Pancreas (tissue), 10 donors: ENCODE results near the gene IQCN. TPM values are rescaled to one million over a fixed set of nuclear protein-coding genes. Genes with fewer than 3 reads are reported as not detected.

Experiments used
- ATAC-seq, 4 donors: fragments of 200-7000 bp; cut with Tn5 transposase; one replicate each; pipeline versions ENCODE4 v1.8.0 to v1.9.1; 2020; ENCODE audit warnings: mild to moderate bottlenecking in 4 of 4, moderate library complexity in 4 of 4
- DNase-seq, 6 donors: peaks; one replicate each; pipeline ENCODE4 v3.0.0-alpha.2; 2020
- FAIRE-seq: peaks from 2 replicates; lab custom pipeline; 2012; peaks lifted over from hg19 to GRCh38; lab: Jason Lieb, UNC
- H3K27ac ChIP-seq, 4 donors: fragments of 200-600 bp; sonication (generic); 1 replicate in 3 of 4; 2 replicates in 1 of 4; pipeline versions ENCODE4 v1.5.0 to v1.8.0; 2020
- H3K27me3 ChIP-seq, 4 donors: fragments of 200-600 bp; one replicate each; pipeline ENCODE4 v1.8.0; 2021
- H3K36me3 ChIP-seq, 3 donors: fragments of 200-600 bp; sonication (generic) in 1 of 3; one replicate each; pipeline versions ENCODE4 v1.5.0 to v1.8.0; 2020 to 2021
- H3K4me1 ChIP-seq, 3 donors: fragments of 200-600 bp; one replicate each; pipeline ENCODE4 v1.8.0; 2021
- H3K4me3 ChIP-seq, 4 donors: fragments of 200-600 bp; sonication (generic) in 2 of 4; one replicate each; pipeline versions ENCODE4 v1.5.0 to v1.8.0; 2020 to 2021
- H3K9me3 ChIP-seq, 4 donors: fragments of 200-600 bp; one replicate each; pipeline ENCODE4 v1.8.0; 2021
- WGBS, 2 donors: extraction: QIAGEN DNeasy Blood & Tissue Kit; methylation state at CpG; one replicate each; pipeline ENCODE4 v1.1.7; 2013; 5-methylcytosine and 5-hydroxymethylcytosine counted together
- intact Hi-C, 3 donors: fragments of 100-400 bp; cut with DNase I; formaldehyde crosslinking; loops; one replicate each; pipeline versions ENCODE4 v1.11.1 to v1.14.2; 2022
- polyA plus RNA-seq, 2 donors: library from polyadenylated mRNA; stranded (reverse); fragments of 200-250 nt; gene quantifications; one replicate each; pipeline ENCODE4 v1.2.3, GENCODE V29; 2013
- total RNA-seq, 6 donors: library from RNA; stranded (reverse); fragmentation: NEBNext Ultra II Directional in 4 of 6; extraction: Animal tissue kit (Norgen Biotek cat#: 25700) in 4 of 6; gene quantifications; one replicate each; pipeline versions ENCODE4 v1.2.1 to v1.2.4, GENCODE V29; 2021 to 2023
- TF ChIP-seq, protein P1 (sequence below), 4 donors: fragments of 200-600 bp; sonication (generic) in 3 of 4; IDR thresholded peaks; one replicate each; pipeline versions ENCODE4 v1.5.0 to v1.8.0; 2021; ENCODE audit warnings: antibody characterized with exemption in 4 of 4
- donor health status: healthy with polysubstance abuse.
- donor health status: DM: no; HTN: no; CAD: no; lungs with moderate emphysema.
- donor health status: DM: no; HTN: no; CAD: no.
- donor health status: control.
- donor health status: control.
- donor health status: Bipolar disorder and iron deficiency.
- donor health status: DM: yes; HTN: yes; CAD: no.
- donor health status: DM: no; HTN: no; CAD: no.
- donor health status: DM: no; HTN: no; CAD: no.
- donor health status: DM: yes; HTN: yes; CAD: no.

IQCN gene
- total and polyA plus RNA-seq, 8 donors: 1.0 to 25.3 (median 3.2) TPM

DNA sequence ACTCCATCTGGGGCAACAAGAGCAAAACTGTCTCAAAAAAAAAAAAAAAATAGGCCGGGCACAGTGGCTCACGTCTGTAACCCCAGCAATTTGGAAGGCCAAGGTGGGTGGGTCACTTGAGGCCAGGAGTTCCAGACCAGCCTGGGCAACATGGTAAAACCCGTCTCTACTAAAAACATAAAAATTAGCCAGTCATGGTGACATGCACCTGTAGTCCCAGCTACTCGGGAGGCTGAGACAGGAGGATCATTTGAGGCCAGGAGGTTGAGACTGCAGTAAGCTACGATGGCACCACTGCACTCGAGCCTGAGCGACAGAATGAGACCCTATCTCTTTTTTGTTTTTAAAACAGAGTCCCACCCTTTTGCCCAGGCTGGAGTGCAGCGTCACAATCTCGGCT lies 3.9 kb downstream of the IQCN start:
- Histone ChIP-seq H3K9me3 (no peaks in the 10 kb centered on the region), H3K4me1 (peaks cover 7 to 10% (median 8%) of the 10 kb centered on the region in 3 donors), H3K36me3 (peaks cover 0 to 22% (median 0%) of the 10 kb centered on the region in 3 donors), H3K27ac (no peak overlapping the region), H3K27me3 (no peaks in the 10 kb centered on the region), H3K4me3 (no peak overlapping the region)
- intact Hi-C loops: no loop called here
- DNase-seq (no peak), ATAC-seq (no peak), FAIRE-seq (no peak)
- TF ChIP-seq, protein P1, sequence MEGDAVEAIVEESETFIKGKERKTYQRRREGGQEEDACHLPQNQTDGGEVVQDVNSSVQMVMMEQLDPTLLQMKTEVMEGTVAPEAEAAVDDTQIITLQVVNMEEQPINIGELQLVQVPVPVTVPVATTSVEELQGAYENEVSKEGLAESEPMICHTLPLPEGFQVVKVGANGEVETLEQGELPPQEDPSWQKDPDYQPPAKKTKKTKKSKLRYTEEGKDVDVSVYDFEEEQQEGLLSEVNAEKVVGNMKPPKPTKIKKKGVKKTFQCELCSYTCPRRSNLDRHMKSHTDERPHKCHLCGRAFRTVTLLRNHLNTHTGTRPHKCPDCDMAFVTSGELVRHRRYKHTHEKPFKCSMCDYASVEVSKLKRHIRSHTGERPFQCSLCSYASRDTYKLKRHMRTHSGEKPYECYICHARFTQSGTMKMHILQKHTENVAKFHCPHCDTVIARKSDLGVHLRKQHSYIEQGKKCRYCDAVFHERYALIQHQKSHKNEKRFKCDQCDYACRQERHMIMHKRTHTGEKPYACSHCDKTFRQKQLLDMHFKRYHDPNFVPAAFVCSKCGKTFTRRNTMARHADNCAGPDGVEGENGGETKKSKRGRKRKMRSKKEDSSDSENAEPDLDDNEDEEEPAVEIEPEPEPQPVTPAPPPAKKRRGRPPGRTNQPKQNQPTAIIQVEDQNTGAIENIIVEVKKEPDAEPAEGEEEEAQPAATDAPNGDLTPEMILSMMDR (IDR thresholded peaks at IDR 0.05): no peak
- 92 to 94% methylated on average over 9 of the region's 9 CpGs for WGBS, 2 donors

DNA sequence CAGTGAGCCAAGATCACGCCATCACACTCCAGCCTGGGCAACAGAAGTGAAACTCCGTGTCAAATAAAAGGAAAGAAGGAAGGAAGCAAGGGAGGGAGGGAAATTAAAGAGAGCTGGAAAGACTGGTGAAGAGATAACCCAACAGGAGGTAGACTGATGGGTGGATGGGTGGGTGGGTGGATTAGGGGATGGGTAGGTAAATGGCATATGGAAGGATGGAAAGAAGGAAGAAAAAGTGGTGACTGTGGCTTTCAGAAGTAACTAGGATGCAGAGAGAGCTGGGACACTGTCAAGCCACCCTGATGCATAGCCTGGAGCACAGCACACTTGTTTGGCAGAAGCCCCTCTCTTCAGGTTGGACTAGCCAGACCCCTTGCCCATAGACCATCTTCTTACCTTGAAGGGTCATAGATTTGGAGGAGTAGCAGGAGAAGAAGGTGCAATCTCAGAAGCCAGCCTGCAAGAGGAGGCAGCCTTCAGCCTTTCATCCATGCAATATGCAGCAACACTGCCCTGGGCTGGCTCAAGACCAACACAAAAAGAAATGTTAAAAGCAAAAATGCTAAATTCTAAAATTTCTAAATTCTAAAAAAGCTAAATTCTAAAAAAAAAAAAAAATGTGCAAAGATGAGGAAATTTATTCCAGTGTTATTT lies 5.1 kb downstream of the IQCN start:
- FAIRE-seq: no peak
- peaks cover 0 to 28% (median 0%) of the 10 kb centered on the region in 3 donors for H3K36me3 ChIP-seq
- intact Hi-C loops: loop anchor here in 1 of 3 donors (10.0 kb wide), 1 partner anchor 54 kb away; no protein-coding TSS in a partner anchor

DNA sequence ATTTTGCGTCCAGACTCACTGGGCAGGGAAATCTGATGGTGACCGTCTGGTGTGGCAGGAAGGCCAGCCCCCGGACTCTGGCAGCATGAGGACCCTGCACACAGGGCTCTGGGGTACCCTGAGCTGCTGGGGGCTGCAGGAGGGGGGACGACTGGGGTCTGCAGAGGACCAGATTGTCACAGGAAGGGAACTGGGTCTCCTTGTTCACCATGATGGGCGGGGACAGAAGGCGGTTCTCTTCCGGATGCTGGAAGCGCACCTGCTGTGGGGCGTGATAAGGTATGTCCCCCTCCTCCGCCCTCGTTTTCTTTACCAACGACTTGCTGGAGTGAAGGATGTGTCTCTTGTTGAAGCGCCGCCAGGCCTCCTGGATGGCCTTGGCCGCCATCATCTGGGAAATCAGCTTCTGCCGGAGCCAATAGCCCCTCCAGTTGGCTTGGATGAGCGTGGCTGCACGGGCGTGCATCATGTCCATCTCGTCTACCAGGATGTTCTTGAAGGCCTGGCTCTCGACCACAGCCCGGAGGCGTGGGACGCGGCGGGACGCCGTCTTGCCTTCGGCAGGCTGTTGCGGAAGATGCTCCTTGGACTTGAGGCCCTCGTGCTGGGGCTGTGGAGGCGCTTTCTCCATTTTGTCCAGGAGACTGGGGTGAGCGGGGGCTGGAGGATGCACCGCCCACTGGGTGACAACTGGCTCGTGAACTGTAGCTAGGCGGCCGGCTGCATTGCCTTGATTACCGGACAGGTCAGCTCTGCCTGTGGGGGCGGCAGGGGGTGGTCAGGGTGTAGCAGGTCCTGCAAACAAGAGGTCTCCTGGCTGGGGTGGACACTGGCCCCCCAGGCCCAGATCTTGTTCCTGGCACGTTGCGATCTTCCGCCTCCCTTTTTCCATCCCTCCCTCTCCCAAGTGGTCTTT lies 7.2 kb downstream of the IQCN start:
- Histone ChIP-seq H3K36me3 (peaks cover 0 to 28% (median 0%) of the 10 kb centered on the region in 3 donors), H3K9me3 (no peaks in the 10 kb centered on the region), H3K4me1 (no peaks in the 10 kb centered on the region), H3K27ac (no peak overlapping the region), H3K27me3 (no peaks in the 10 kb centered on the region), H3K4me3 (no peak overlapping the region)
- no peak for ATAC-seq
- no peak for FAIRE-seq
- intact Hi-C loops: loop anchor here in 1 of 3 donors (10.0 kb wide), 1 partner anchor 52 kb away; no protein-coding TSS in a partner anchor
- DNase-seq: peak in 2 of 6 donors; percentile 33 to 73
- 90 to 94% methylated on average over 41 to 42 of the region's 42 CpGs for WGBS, 2 donors
- TF ChIP-seq, protein P1 (IDR thresholded peaks at IDR 0.05): no peak

More for the DNA sequence above, 5.1 kb downstream of the IQCN start:
- H3K4me1 ChIP-seq: no peaks in the 10 kb centered on the region
- no peak overlapping the region for H3K27ac ChIP-seq
- H3K4me3 ChIP-seq: no peak overlapping the region
- no peaks in the 10 kb centered on the region for H3K9me3 ChIP-seq
- DNase-seq (no peak), ATAC-seq (no peak)
- WGBS, 2 donors: 84 to 96% methylated on average over 2 of the region's 2 CpGs
- TF ChIP-seq, protein P1 (IDR thresholded peaks at IDR 0.05): no peak
- H3K27me3 ChIP-seq: no peaks in the 10 kb centered on the region

DNA sequence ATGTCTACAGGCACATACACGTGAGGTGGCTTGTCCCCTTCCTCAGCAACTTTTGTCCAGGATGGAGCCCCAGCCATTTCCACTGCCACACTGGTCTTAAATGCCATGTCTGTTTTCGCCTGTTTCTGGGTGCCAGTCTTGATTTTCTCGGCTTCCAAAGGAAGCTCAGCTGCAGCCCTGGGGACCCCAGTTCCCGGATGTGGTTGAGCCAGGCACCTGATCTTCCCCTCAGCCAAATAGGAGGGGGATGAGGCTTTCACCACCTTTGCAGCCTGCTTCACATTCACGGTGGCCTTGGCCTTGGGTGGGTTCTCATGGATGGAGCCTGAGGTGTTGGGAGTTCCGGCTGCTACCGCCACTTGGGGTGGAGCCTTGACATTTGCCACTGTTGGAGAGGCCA lies 8.7 kb downstream of the IQCN start:
- 90 to 93% methylated on average over 7 of the region's 7 CpGs for WGBS, 2 donors
- intact Hi-C loops: loop anchor here in 1 of 3 donors (10.0 kb wide), 1 partner anchor 51 kb away; no protein-coding TSS in a partner anchor
- no peak for FAIRE-seq
- Histone ChIP-seq H3K36me3 (peaks cover 0 to 28% (median 0%) of the 10 kb centered on the region in 3 donors), H3K4me1 (no peaks in the 10 kb centered on the region), H3K9me3 (no peaks in the 10 kb centered on the region), H3K27ac (no peak overlapping the region), H3K27me3 (no peaks in the 10 kb centered on the region), H3K4me3 (no peak overlapping the region)
- peak in 1 of 6 donors; percentile 24 for DNase-seq
- ATAC-seq: no peak
- TF ChIP-seq, protein P1 (IDR thresholded peaks at IDR 0.05): no peak
